Neural cell (in vitro differentiated cells): ENCODE measurements around the gene UGT3A1. TPM values are rescaled to one million over a fixed set of nuclear protein-coding genes. Genes with fewer than 3 reads are reported as not detected.

ENCODE experiments used
- H2AFZ ChIP-seq: fragments of 200-600, 300-800 bp; sonication (generic), shearing (Covaris generic); 2 replicates; pipeline ENCODE4 v1.6.0; 2014; ENCODE audit warnings: low read depth, mild to moderate bottlenecking, antibody characterized with exemption, low read length, moderate library complexity
- H3F3A ChIP-seq: fragments of 200-600 bp; shearing (Covaris generic); 2 replicates; pipeline ENCODE4 v1.6.1; 2016; ENCODE audit warnings: mild to moderate bottlenecking, moderate library complexity, mixed read lengths, antibody characterized with exemption, low read length; ENCODE audit not compliant: insufficient read depth, poor library complexity, severe bottlenecking
- H3K27ac ChIP-seq: fragments of 200-600, 300-800 bp; sonication (generic), shearing (Covaris generic); 2 replicates; pipeline ENCODE4 v1.5.1; 2014; ENCODE audit warnings: mild to moderate bottlenecking, low read length, moderate library complexity
- H3K27me3 ChIP-seq: fragments of 300-800, 200-600 bp; sonication (generic), shearing (Covaris generic); 2 replicates; pipeline ENCODE4 v1.6.0; 2014; ENCODE audit warnings: mild to moderate bottlenecking, low read depth, low read length, moderate library complexity; ENCODE audit not compliant: insufficient read depth
- H3K36me3 ChIP-seq: fragments of 300-800, 200-600 bp; sonication (generic), shearing (Covaris generic); 2 replicates; pipeline ENCODE4 v1.5.1; 2014; ENCODE audit warnings: mild to moderate bottlenecking, antibody characterized with exemption, low read length, moderate library complexity; ENCODE audit not compliant: insufficient read depth
- H3K4me2 ChIP-seq: fragments of 300-800, 200-600 bp; sonication (generic), shearing (Covaris generic); 2 replicates; pipeline ENCODE4 v1.6.0; 2014; ENCODE audit warnings: mild to moderate bottlenecking, low read length
- H3K4me3 ChIP-seq: fragments of 300-800, 200-600 bp; sonication (generic), shearing (Covaris generic); 2 replicates; pipeline ENCODE4 v1.5.1; 2014; ENCODE audit warnings: mild to moderate bottlenecking, low read length, moderate library complexity
- H3K79me2 ChIP-seq: fragments of 200-600 bp; shearing (Covaris generic); replicated peaks from 2 replicates; pipeline ENCODE4 v1.6.0; 2014; ENCODE audit warnings: mild to moderate bottlenecking, low read length, moderate library complexity; ENCODE audit not compliant: insufficient read depth
- H3K9ac ChIP-seq: fragments of 300-800, 200-600 bp; sonication (generic), shearing (Covaris generic); 2 replicates; pipeline ENCODE4 v1.6.1; 2016; ENCODE audit warnings: mild to moderate bottlenecking, low read length, mixed read lengths
- H3K9me2 ChIP-seq: fragments of 200-600 bp; shearing (Covaris generic); 2 replicates; pipeline ENCODE4 v1.6.1; 2016; ENCODE audit warnings: mild to moderate bottlenecking, low read length, mixed read lengths; ENCODE audit not compliant: insufficient read depth
- H3K9me3 ChIP-seq: fragments of 200-600, 300-800 bp; sonication (generic), shearing (Covaris generic); 2 replicates; pipeline ENCODE4 v1.6.1; 2016; ENCODE audit warnings: mild to moderate bottlenecking, mixed run types, low read length, moderate library complexity, mixed read lengths
- H4K20me1 ChIP-seq: fragments of 200-600 bp; shearing (Covaris generic); 2 replicates; pipeline ENCODE4 v1.6.1; 2016; ENCODE audit warnings: mild to moderate bottlenecking, mixed run types; ENCODE audit not compliant: insufficient read depth
- CTCF ChIP-seq: fragments of 450-650 bp; IDR thresholded peaks from 2 replicates; pipeline ENCODE4 v1.5.1; 2014; ENCODE audit warnings: antibody characterized with exemption, mild to moderate bottlenecking, moderate library complexity; ENCODE audit not compliant: poor library complexity, severe bottlenecking
- EP300 ChIP-seq: fragments of 450-650 bp; conservative IDR thresholded peaks from 2 replicates; pipeline ENCODE4 v1.6.1; 2014; ENCODE audit warnings: antibody characterized with exemption, mild to moderate bottlenecking, moderate library complexity; ENCODE audit not compliant: poor library complexity, severe bottlenecking
- EZH2 ChIP-seq: fragments of 200-600, 300-800 bp; shearing (Covaris generic), sonication (generic); IDR thresholded peaks from 2 replicates; pipeline ENCODE4 v1.6.1; 2014; ENCODE audit warnings: antibody characterized with exemption, low read length, borderline replicate concordance, mild to moderate bottlenecking; ENCODE audit not compliant: insufficient read depth, poor library complexity, severe bottlenecking
- MXI1 ChIP-seq: fragments of 450-650 bp; conservative IDR thresholded peaks from 2 replicates; pipeline ENCODE4 v1.6.1; 2014; ENCODE audit warnings: antibody characterized with exemption, mild to moderate bottlenecking; ENCODE audit not compliant: poor library complexity, severe bottlenecking
- POLR2AphosphoS5 ChIP-seq: IDR thresholded peaks from 2 replicates; pipeline ENCODE4 v1.6.1; 2012
- RAD21 ChIP-seq: fragments of 450-650 bp; conservative IDR thresholded peaks from 2 replicates; pipeline ENCODE4 v1.6.1; 2014; ENCODE audit warnings: antibody characterized with exemption, mild to moderate bottlenecking, moderate library complexity
- REST ChIP-seq: IDR thresholded peaks from 2 replicates; pipeline ENCODE4 v1.6.1; 2012; ENCODE audit warnings: borderline replicate concordance
- SMC3 ChIP-seq: fragments of 450-650 bp; conservative IDR thresholded peaks from 2 replicates; pipeline ENCODE4 v1.6.1; 2014; ENCODE audit warnings: antibody characterized with exemption, mild to moderate bottlenecking, moderate library complexity; ENCODE audit not compliant: poor library complexity
- TAF1 ChIP-seq: IDR thresholded peaks from 2 replicates; pipeline ENCODE4 v1.6.1; 2012; ENCODE audit warnings: low read depth
- polyA plus RNA-seq: library from polyadenylated mRNA; depleted of rRNA; stranded (reverse); fragments of >200 nt; gene quantifications from 2 replicates; pipeline ENCODE4 v1.2.3, GENCODE V29; 2014

The UGT3A1 gene
- polyA plus RNA-seq, 1 donor from 2014 or later: not detected

GRCh38 chr5:35919191-35919590, 72.0 kb downstream of the UGT3A1 start:
- Histone ChIP-seq H3F3A (no peaks in the 10 kb centered on the region), H3K27ac (no peak overlapping the region), H3K27me3 (no peaks in the 10 kb centered on the region), H4K20me1 (no peaks in the 10 kb centered on the region), H3K9me3 (no peaks in the 10 kb centered on the region), H3K4me3 (no peak overlapping the region), H3K79me2 (no peaks in the 10 kb centered on the region), H3K9me2 (no peaks in the 10 kb centered on the region), H3K9ac (no peak overlapping the region), H2AFZ (no peak overlapping the region), H3K4me2 (no peak overlapping the region), H3K36me3 (no peaks in the 10 kb centered on the region)
- TF ChIP-seq MXI1: no peak
- no peak for TF ChIP-seq TAF1
- no peak for TF ChIP-seq EZH2
- TF ChIP-seq POLR2AphosphoS5: no peak
- TF ChIP-seq REST: no peak
- no peak for TF ChIP-seq SMC3
- TF ChIP-seq RAD21: no peak
- TF ChIP-seq EP300: no peak
- TF ChIP-seq CTCF: no peak

- Histone ChIP-seq H3K9me2 (no peaks in the 10 kb centered on the region), H2AFZ (no peak overlapping the region), H4K20me1 (no peaks in the 10 kb centered on the region), H3K4me2 (no peak overlapping the region), H3K27ac (no peak overlapping the region), H3K9ac (no peak overlapping the region), H3F3A (no peaks in the 10 kb centered on the region), H3K4me3 (no peak overlapping the region), H3K79me2 (no peaks in the 10 kb centered on the region), H3K27me3 (no peaks in the 10 kb centered on the region), H3K9me3 (no peaks in the 10 kb centered on the region), H3K36me3 (no peaks in the 10 kb centered on the region)
- TF ChIP-seq CTCF (no peak), RAD21 (no peak), POLR2AphosphoS5 (no peak), MXI1 (no peak)
These were observed 82.4 kb downstream of the UGT3A1 start for GRCh38 chr5:35908814-35909213.
